Islet of Langerhans (tissue), 1 donor: ENCODE measurements around the gene VTA1.
A peak's percentile ranks its signal among the peaks of the same experiment; 100 is the strongest.
"Not testable (repeated sequence)": the region's sequence is repeated elsewhere in the genome, so short reads cannot be mapped to it uniquely, and the experiment has no call there.

Experiments used
- FAIRE-seq: peaks from one replicate; lab custom pipeline; 2011; peaks lifted over from hg19 to GRCh38; lab: Jason Lieb, UNC

VTA1 gene, protein sequence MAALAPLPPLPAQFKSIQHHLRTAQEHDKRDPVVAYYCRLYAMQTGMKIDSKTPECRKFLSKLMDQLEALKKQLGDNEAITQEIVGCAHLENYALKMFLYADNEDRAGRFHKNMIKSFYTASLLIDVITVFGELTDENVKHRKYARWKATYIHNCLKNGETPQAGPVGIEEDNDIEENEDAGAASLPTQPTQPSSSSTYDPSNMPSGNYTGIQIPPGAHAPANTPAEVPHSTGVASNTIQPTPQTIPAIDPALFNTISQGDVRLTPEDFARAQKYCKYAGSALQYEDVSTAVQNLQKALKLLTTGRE

DNA sequence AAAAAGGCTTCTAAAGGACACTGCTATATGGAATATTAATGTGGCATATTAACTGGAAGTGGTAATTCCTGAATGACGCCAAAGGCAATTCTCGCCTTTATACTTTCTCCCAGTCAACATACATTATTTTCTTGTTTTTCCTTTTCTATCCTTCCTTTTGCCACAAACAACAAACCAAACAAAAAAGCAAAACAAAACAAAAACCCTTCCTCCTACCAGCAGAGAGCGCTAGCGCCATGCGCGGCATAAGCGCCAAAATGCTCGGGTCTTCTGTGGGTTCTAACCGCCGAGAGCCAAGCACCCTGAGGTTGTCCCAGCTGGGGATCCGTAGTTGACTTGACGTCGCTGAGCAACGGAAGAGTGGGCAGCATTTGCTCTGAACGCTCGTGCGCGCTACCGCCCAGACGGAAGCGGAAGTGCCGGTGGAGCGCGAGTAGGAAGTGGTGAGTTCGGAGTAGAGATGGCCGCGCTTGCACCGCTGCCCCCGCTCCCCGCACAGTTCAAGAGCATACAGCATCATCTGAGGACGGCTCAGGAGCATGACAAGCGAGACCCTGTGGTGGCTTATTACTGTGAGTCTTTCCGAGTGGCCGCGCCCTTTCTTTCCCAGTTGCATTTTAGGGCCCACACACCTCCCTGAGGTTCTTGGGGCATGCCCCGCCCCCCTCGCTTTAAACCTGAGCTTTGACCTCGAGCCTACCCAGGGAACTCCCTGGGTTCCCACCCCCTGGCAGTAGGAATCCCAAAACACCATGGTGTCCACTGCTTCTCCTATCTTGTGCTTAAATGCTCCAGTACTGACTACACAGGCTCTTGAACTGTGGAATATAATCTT lies at the start of gene VTA1, which contains the start of gene NMBR:
Gene VTA1, plus strand, starts transcription at position 436 of the 835 bp plus-strand sequence. Its CDS starts 25 bp downstream, at position 461.
Gene NMBR, minus strand, starts transcription at position 295 of the 835 bp plus-strand sequence. CDS start 58,464 bp downstream, outside the sequence.
- FAIRE-seq: no peak

DNA sequence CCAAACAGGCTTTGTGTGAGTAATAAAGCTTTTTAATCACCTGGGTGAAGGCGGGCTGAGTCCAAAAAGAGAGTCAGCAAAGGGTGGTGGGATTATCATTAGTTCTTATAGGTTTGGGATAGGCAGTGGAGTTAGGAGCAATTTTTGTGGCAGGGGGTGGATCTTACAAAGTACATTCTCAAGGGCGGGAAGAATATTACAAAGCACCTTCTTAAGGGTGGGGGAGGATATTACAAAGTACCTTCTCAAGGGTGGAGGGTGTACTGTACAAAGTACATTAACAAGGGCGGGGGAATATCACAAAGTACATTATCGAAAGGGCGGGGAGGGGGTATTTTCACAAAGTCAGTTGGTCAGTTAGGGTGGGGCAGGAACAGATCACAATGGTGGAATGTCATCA lies 42.2 kb upstream of the VTA1 start:
- FAIRE-seq: not testable (repeated sequence)

DNA sequence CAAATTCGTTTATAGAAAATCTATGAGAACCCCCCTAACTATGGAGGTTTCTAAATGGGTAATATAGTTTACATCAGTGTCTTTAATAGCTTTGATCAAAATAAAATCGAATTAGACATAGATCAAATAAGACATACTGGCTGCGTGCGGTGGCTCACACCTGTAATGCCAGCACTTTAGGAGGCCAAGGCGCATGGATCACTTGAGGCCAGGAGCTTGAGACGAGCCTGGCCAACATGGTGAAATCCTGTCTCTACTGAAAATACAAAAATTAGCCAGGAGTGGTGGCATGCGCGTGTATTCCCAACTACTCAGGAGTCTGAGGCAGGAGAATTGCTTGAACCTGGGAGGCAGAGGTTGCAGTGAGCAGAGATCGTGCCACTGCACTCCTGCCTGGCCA lies 36.2 kb upstream of the VTA1 start:
- FAIRE-seq: not testable (repeated sequence)

DNA sequence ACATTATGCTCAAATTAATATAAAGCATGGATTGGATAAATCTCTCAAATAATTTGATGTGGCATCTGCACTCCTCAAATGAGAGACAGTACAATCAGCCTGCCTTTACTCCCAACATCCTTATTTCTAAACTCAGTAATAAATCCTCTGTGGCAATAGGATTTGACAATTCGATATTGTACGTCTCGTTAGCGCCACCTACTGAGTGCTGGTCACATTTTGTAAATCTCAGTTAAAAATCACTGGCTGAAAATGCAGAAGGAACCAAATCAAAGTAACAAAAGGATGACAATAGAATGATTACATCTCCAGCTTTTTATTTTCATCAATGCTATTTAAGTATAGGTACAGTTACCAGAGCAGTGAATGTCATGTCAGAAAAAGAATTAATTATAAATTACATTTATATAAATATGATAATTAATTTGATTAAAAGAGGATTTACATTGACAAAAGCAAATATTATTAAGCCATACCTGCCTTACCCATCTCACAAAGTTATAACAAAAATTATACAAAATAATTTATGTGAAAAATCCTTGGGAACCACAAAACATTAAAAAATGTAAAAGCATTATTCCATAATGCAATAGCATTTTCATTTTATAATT lies 34.5 kb upstream of the VTA1 start:
- peak; percentile 99 for FAIRE-seq

DNA sequence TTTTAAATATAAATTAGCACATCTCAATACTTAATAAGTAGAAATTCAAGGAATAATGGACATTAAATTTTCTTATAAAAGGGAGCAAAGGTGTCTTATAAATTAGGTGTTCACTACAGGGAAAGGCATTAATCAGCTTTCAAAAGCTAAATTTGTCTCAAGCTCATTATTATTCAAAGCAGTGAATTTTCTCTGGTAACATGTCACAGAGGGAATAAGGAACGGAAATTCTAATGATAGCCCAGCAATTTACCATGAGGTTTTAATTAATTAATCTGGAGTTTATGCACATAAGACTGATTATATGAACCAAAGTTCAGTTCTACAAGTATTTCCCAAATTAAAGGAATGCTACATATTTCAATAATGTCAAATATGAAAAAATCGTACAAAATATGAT lies 29.7 kb upstream of the VTA1 start:
- no peak for FAIRE-seq

DNA sequence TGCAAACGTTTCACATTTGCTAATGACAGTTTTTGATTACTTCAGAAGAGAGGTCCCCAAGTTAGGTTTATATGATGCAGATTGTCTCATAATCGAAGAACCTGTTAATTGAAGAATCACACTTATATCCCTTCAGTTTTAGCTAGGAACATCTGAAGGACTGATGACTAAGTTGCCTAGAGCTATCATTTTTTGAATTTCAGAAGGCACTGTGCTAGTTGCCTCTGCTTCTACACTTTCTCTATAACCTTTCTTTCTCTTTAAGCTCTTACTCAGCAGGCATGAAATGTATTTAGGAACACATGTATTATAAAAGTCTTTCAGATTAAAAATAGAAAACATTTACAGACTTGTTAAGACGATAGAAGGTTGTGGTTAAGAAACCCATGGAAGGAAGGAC lies 28.7 kb upstream of the VTA1 start:
- FAIRE-seq: no peak

DNA sequence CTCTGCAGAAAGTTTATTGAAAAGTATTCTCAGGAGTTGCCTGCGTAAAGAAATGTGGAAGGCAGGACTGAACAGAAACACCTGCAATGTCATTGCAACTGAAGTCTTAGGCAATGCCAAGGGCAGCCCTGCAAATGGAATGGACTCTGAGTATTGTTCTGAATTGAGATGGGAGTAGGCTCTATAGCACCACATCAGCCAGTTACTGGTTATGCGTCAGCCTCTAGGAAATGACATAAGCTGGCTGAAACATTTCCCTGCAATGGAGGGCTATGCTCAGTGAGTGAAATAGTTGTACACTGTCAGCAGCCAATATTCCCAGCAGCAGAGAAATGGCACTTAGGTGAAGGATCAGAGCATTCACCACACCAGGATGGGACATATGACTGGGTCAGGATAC lies 28.1 kb upstream of the VTA1 start:
- no peak for FAIRE-seq

DNA sequence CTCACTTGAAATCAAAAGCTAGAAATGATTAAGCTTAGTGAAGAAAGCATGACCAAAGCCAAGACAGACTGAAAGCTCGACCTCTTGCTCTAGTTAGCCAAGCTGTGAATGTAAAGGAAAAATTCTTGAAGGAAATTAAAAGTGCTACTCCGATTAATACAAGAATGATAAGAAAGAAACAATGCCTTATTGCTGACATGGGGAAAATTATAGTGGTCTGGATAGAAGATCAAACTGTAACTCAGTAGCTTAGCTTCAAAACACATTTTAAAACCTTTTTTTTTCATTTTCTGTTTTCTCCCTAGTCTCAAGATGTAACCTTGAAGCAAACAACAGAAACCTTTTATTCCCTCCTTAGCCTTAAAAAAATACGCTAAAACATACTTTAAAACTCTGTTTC lies 25.7 kb upstream of the VTA1 start:
- no peak for FAIRE-seq

DNA sequence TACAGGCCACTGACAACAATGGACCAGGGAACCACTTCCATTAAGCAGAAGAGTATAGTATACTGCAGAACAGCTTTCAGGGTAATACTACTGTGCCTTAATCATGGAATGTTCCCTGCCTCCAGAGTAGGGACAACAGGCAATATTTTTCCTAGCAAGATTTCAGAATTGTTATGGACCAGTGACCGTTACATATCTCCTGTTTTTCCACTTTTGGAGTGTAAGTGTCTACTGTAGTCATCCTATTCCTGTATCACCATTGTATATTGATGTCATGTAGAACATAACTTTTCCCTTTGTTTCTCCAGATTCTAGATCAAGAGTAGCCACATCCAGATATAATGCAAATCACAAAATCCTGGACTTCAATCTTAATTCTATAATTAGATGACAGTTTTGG lies 16.2 kb upstream of the VTA1 start:
- FAIRE-seq: no peak

DNA sequence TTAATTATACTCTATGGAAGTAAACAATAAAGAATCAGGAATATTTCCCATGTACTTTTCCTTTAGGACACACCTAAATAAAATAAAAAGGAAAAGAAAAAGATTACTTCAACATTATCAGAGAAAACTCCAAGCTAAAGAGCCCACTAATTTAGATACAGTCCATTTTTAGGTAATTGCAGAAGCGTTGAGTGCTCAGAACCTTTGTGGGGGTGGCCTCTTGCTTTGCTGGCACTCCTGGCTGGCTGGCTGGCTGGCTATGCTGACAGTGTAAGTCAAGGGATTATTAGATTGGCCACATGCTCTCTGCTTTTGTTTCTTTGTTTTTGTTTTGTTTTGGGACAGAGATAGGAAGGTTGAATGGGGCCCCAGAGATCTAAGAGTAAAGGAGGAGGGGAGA lies 14.4 kb upstream of the VTA1 start, which contains the start of gene GJE1:
Gene GJE1, plus strand, starts transcription at position 301 of the 400 bp plus-strand sequence. CDS start 234 bp downstream, outside the sequence.
- FAIRE-seq: no peak

DNA sequence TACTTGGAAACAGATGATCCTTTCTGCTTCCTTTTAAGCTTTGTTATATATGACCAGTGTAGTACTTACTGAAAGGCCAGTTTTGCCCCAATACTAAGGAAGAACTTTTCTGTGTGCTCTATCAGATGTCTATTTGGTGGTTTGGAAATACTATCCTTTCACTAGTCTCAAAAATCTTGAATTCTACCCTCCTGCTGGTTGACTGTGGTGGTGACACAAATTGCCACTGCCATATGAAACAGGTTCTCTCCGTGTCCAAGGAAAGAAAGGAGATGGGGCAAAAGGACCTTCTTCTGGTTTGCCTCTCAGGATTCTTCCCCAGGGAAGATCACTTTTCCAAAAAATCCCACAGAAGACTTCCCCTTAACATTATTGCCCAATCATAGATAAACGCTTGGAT lies 8.2 kb upstream of the VTA1 start:
- no peak for FAIRE-seq

DNA sequence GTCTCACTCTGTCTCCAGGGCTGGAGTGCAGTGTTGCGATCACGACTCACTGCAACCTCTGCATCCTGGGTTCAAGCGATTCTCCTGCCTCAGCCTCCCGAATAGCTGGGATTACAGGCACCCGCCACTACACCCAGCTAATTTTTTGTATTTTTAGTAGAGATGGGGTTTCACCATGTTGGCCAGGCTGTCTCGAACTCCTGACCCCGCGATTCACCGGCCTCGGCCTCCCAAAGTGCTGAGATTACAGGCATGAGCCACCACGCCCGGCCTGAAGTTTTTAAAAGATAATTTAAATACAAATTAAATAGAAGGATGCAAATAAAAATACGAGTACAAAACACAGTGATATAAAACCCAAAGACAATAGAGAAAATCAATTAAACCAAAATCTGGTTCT lies 5.5 kb upstream of the VTA1 start:
- FAIRE-seq: not testable (repeated sequence)

DNA sequence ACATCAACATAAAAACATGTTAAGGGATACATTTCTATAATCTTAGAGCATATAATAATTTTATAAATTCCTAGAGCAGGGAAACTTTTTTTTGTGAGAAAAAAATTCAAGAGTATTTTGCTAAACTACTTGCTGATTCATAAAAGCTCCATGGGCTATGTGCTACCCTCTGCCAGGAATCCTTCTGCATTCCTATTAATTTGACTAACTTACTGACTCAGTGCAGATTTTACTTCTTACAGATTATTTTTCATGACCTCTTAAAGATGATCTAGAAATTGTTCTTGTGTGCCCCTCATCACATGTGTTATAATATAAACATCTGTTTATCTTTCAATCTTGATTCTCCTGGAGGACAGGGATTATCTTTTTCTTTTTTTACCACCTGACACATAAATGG lies 5.7 kb downstream of the VTA1 start:
- FAIRE-seq: peak; percentile 58

DNA sequence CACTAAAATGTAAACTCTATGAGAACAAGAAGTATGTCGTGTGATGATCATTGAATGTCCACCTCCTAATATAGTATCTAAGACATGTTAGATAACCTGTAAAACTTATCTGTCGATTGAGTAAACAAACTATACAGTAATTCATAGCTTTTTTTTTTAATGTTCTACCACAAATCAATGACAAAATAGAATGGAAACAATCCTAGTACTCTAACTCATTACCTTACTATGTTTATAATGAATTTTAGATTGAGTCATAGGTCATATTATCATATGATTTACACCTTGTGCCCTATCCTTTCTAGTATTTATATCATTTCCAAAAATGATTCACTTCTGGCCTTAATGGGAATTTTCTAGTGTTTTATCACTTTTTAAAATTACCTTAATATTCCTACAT lies 6.1 kb downstream of the VTA1 start:
- no peak for FAIRE-seq

DNA sequence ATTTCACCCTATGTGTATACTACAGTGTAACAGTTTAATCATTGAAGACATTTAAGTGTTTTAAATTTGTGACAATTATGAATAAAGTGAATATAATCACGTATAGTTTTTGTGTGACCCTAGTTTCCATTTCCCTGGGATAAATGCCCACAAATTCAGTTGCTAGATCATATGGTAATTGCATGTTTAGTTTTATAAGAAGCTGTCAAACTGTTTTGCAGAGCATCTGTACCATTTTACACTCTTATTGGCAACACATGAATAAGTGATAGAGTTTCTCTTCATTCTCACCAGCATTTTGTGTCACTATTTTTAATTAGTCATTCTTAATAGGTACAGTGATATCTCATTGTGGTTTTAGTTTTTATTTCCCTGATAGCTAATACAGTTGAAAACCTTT lies 7.3 kb downstream of the VTA1 start:
- FAIRE-seq: no peak

DNA sequence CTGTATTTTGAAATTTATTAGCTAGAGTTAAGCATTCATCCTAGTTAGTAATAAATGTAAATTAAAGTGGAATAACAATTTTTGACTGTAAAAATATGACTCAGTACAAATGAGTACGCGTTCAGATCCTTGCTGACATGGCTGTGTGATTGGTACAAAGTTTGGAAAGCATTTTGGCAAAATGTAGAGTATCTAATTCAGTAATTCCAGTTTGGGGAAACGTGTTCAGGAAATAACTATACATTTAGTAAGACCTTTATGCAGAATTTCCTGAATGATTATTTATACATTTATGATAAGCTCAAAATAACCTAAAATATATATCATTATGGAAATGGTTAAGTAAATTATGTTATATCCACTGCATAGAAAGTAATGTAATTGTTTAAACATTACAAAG lies 8.0 kb downstream of the VTA1 start:
- FAIRE-seq: no peak

DNA sequence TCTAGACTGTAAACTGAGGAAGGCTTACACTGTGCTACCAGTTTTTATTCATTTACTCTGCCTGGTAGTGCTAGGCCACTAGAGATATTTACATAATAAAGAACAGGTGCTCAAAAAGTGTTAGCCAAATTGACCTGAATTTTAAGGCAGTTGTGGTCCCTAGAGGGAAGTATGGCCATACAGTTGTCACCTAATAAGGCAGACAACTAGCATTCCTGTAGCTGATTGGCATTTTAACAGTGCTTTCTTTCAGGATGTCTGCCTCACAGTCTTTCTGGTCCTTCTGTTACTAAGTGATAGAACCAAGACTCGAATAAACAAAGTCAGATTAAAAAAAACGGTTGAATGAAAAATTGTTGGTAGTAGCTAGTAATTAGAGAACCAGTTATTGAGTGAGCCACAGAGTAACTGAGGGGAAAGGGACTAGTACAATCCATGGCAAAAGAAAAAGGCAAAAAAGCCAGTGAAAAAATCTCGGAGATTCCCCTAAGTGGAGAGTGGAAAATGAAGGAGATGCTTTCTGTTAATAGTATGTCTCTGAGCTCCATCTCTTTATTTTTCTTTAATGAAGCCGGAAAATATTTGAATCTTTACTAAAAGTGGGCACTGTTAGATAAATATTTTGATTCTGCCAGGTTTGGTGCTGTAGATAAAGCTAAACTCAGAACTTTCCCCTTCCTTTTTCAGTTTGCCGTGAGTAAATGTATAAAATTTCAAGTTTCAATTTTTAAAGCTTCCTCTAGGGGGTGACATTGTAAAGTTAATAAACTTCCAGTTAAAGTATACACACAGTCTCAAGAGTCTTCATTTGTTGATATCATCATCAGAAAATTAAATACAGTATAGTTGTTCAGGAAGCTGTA lies 9.1 kb downstream of the VTA1 start:
- FAIRE-seq: peak; percentile 100

DNA sequence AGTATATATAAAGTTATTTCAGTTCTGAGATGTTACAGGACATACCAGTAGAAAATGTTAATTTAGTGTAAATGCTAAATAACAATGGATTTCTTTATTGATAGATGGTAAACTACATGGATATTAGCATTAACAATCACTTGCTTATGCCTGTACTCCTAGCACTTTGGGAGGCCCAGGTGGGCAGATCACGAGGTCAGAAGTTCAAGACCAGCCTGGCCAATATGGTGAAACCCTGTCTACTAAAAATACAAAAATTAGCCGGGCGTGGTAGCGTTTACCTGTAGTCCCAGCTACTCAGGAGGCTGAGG lies 9.7 kb downstream of the VTA1 start:
- not testable (repeated sequence) for FAIRE-seq

DNA sequence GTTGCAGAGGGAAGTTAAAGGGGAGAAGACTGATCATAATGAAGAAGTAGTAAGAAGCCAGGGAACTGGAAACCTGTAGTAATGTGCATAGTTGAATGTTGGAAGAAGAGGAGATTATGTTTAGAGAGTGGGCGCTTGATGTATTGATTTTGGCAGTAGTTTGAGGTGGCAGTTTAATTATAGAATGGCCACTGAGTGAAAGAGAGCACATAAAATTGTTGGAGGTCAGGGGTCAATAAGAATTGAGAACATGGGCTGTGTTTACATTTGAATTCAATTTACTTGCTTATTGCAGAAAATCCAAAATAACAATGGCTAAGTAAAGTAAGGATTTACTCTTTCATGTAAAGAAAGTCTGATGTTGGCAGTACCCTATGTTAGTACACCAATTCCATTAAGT lies 15.7 kb downstream of the VTA1 start:
- FAIRE-seq: no peak

DNA sequence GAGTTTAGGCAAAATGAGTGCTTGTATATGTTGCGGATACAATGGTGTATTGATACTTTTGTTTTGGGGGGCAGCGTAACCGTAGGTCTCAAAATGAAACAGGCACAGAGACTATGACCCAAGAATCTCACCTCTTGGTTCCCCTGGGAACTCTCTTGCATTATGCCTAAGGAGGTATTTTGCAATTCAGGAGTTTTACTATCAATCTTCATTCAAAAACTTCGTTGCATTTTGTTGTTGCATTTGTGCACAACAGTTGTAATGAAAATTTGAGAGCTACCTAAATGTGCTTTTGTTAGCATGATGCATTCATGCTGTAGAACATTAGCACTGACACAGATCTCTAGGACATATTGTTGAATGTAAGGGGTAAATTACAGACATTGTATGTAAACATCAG lies 18.2 kb downstream of the VTA1 start:
- FAIRE-seq: no peak

DNA sequence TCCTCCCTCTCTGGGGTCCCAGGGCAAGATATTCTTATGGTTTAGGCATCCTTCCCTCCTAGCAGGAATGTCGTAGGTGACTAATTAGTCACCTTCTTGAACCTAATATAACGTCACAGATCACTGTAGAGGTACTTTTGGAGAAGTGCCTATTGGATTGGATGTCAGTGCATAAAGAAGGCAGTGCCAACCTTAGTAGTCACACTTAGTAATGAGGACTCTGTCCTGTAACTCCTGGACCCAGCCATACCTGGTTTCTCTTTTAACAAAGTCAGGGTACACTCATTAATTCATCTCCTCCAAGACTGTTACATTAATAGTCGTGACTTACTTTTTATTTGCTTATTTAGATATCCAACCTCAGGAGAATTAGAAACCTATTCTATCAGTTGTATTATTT lies 20.0 kb downstream of the VTA1 start:
- no peak for FAIRE-seq

DNA sequence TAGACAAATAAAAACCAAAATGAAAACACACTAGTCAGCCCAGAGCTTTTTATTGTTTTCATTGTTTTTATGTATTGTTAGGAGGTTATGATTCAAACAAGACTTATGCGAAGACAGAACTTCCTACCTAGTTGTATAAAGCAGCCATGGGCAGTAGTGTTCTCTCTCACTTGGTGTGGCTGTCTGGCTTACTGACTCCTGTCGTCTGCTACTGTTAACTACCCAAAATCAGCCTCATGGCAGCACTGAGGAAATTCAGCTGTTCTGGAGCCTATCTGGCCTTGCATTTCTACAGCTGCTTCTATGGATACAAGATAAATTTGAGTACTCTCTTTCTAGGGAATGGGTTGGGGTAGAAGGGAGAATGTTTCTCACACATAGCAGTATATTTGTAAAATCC lies 20.4 kb downstream of the VTA1 start:
- FAIRE-seq: no peak
